SJSA1 (cell line): ENCODE results near the gene NAB1. TPM values are rescaled to one million over a fixed set of nuclear protein-coding genes. Genes with fewer than 3 reads are reported as not detected.
"Not testable (repeated sequence)": the region's sequence is repeated elsewhere in the genome, so short reads cannot be mapped to it uniquely, and the experiment has no call there.

ENCODE experiments used
- DNase-seq, 2 experiments: peaks; one replicate each; pipeline ENCODE4 v3.0.0-alpha.2; 2015 to 2020; ENCODE audit warnings: low spot score in 2 of 2, low read depth in 1 of 2
- H3K27ac ChIP-seq: fragments of 250-450 bp; sonication (Bioruptor Pico); 2 replicates; pipeline ENCODE4 v1.5.1; 2020; ENCODE audit warnings: mild to moderate bottlenecking, moderate library complexity
- H3K27me3 ChIP-seq: fragments of 250-450 bp; sonication (Bioruptor Pico); replicated peaks from 2 replicates; pipeline ENCODE4 v1.5.1; 2020; ENCODE audit warnings: mild to moderate bottlenecking, moderate library complexity
- H3K36me3 ChIP-seq: fragments of 250-450 bp; sonication (Bioruptor Pico); 2 replicates; pipeline ENCODE4 v1.5.1; 2020; ENCODE audit warnings: mild to moderate bottlenecking
- H3K4me1 ChIP-seq: fragments of 250-450 bp; sonication (Bioruptor Pico); replicated peaks from 2 replicates; pipeline ENCODE4 v1.6.1; 2021; ENCODE audit warnings: mild to moderate bottlenecking
- H3K4me3 ChIP-seq: fragments of 250-450 bp; sonication (Bioruptor Pico); 2 replicates; pipeline ENCODE4 v1.5.1; 2020; ENCODE audit warnings: mild to moderate bottlenecking
- H3K9me3 ChIP-seq: fragments of 250-450 bp; sonication (Bioruptor Pico); replicated peaks from 2 replicates; pipeline ENCODE4 v1.5.1; 2020; ENCODE audit warnings: mild to moderate bottlenecking
- total RNA-seq: library from RNA; depleted of rRNA; stranded (reverse); fragments of >200 nt; shearing (Covaris generic); gene quantifications from 2 replicates; pipeline ENCODE4 v1.2.3, GENCODE V29; 2014; rRNA removed

The NAB1 gene, protein sequence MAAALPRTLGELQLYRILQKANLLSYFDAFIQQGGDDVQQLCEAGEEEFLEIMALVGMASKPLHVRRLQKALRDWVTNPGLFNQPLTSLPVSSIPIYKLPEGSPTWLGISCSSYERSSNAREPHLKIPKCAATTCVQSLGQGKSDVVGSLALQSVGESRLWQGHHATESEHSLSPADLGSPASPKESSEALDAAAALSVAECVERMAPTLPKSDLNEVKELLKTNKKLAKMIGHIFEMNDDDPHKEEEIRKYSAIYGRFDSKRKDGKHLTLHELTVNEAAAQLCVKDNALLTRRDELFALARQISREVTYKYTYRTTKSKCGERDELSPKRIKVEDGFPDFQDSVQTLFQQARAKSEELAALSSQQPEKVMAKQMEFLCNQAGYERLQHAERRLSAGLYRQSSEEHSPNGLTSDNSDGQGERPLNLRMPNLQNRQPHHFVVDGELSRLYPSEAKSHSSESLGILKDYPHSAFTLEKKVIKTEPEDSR
- 30.1 and 31.2 TPM in 2 replicates for total RNA-seq

DNA sequence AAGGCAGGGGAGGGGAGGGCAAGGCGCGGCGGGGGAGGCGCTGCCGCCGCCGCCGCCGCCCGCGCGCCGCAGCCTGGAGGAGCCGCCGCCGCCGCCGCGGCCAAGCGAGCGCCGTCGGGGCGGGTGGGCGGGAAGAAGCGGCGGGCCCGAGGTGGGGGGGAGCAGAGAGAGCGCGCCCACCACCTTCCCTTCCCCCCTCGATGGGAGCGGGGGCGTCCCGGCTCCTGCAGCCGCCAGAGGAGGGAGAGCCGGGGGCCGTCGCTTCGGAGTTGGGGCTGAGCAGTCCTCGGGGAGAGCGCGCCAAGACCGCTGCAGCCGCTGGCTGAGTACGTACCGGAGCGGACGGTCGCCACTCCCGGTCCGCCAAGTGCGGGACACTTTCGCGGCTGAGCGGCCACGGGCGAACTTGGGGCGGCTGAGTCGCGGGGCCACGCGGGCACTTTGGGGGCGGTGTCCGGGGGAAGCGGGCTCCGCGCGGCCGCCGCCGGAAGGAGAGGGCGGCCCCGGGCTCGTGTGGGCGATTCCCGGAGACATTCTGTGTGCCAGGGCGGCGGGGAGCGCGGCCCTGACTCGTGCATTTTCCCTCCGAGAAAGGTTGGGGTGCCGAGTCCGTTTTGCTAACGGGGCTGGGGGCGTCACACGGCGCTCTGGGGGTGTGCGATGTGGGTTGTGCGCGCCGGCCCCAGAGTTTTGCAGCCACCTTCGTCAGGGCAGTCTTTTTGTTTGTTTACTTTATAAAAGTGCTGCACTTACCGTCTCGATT lies at the start of gene NAB1:
TSS of gene NAB1 (plus strand) at position 49 of the 763 bp plus-strand sequence. CDS start 10,094 bp downstream, outside the sequence.
- H3K4me1 ChIP-seq: peaks cover 7% of the 10 kb centered on the region; the same call in 1 of the 2 replicates
- peak; percentile 55 to 56 for DNase-seq
- peaks cover 5% of the 10 kb centered on the region for H3K36me3 ChIP-seq
- H3K27ac ChIP-seq: peak within 1 kb of the TSS; percentile 63
- H3K27me3 ChIP-seq: no peaks in the 10 kb centered on the region
- no peaks in the 10 kb centered on the region for H3K9me3 ChIP-seq
- peak within 1 kb of the TSS; percentile 97 for H3K4me3 ChIP-seq

DNA sequence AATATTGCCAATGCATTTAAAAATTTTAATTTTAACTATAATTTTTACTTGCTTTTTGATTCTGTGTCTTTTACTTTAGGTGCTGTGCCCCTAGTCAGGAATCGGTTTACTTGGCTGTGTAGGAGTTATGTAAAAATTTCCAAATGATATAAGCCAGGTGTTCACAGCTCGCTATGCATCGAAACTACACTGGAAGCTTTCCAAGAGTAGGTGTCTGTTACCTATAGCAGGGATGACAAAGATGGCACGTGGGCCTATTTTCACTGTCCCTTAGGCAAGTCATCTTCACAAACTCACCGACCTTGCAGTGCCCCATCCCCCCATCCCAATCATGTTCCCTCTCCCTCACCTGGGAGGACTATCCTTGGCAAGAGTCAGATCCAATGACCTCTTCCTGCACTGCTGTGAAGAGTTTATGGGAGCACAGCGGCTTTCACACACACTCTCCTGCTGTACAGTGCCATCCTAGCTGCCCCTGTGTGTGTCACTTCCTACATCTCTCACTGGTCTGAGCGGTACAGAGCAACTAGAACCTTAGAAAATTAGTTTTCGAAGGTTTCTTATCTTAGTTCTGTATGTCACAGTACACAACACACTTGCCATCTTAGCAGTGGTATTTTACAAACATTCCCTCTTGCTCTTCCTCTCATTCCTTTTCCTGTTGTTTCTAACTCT lies 49.2 kb upstream of the NAB1 start:
- Histone ChIP-seq H3K9me3 (no peaks in the 10 kb centered on the region), H3K27ac (no peak overlapping the region), H3K4me3 (no peak overlapping the region), H3K4me1 (no peaks in the 10 kb centered on the region), H3K27me3 (no peaks in the 10 kb centered on the region), H3K36me3 (no peaks in the 10 kb centered on the region)
- DNase-seq: no peak

- H3K27me3 ChIP-seq: no peaks in the 10 kb centered on the region
- no peaks in the 10 kb centered on the region for H3K9me3 ChIP-seq
- H3K36me3 ChIP-seq: no peaks in the 10 kb centered on the region
- DNase-seq: no peak
- H3K4me1 ChIP-seq: no peaks in the 10 kb centered on the region
- no peak overlapping the region for H3K27ac ChIP-seq
- no peak overlapping the region for H3K4me3 ChIP-seq
Observed at GRCh38 chr2:190600293-190601103, 48.4 kb upstream of the NAB1 start.

DNA sequence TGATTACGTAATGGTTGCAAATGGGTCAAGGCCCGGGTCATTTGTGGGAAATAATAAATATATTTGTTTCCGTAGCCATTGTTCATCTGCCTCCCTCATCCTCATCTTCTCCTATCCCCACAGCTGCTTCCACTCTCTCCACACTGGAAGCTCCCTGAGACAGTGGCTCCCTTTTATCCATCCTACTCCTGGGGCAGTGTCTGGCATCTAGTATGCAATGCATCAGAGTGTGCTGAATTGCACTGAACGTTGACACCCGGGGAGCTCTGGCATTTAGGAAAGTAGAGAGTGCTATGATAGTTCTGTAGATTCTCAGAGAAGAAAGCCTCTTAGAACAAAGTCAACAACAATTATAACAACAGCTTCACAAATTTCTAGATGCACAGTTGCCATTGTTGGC lies 45.5 kb upstream of the NAB1 start:
- H3K9me3 ChIP-seq: no peaks in the 10 kb centered on the region
- no peak overlapping the region for H3K4me3 ChIP-seq
- H3K27me3 ChIP-seq: no peaks in the 10 kb centered on the region
- no peaks in the 10 kb centered on the region for H3K36me3 ChIP-seq
- peaks cover 17% of the 10 kb centered on the region for H3K4me1 ChIP-seq
- no peak overlapping the region for H3K27ac ChIP-seq
- no peak for DNase-seq

- Histone ChIP-seq H3K27me3 (no peaks in the 10 kb centered on the region), H3K27ac (peak overlapping the region; percentile 96), H3K4me3 (no peak overlapping the region), H3K4me1 (peaks cover 22% of the 10 kb centered on the region), H3K9me3 (no peaks in the 10 kb centered on the region), H3K36me3 (no peaks in the 10 kb centered on the region)
- peak in 1 of 2 experiments; percentile 39 for DNase-seq
Observed at GRCh38 chr2:190607014-190607597, 41.8 kb upstream of the NAB1 start.

- H3K27me3 ChIP-seq: no peaks in the 10 kb centered on the region
- DNase-seq: peak; percentile 72 to 86
- H3K9me3 ChIP-seq: no peaks in the 10 kb centered on the region
- H3K4me3 ChIP-seq: peak overlapping the region; percentile 4; the same call in 1 of the 2 replicates
- no peaks in the 10 kb centered on the region for H3K36me3 ChIP-seq
- H3K4me1 ChIP-seq: peaks cover 22% of the 10 kb centered on the region
- peak overlapping the region; percentile 96 for H3K27ac ChIP-seq
Observed at GRCh38 chr2:190607657-190608357, 41.1 kb upstream of the NAB1 start.

DNA sequence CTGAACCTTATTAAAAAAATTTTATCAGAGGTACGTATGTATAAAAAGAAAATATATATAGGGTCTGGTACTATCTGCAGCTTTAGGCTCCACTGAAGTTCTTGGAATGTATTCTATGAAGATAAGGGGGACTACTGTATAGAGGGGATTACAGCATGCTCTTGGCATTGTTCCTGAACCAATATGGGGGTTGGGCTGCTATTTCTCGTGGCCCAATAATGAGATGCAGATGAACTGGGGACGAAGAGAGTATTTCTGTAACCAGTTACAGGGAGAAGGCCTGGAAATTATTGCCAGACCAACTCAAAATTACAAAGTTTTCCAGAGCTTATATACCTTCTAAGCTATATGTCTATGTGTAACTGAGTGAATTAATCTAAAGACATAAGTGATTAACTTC lies 40.0 kb upstream of the NAB1 start:
- DNase-seq, H3K4me3 ChIP-seq, H3K36me3 ChIP-seq, H3K27me3 ChIP-seq, H3K9me3 ChIP-seq: not testable (repeated sequence)
- Histone ChIP-seq H3K27ac (peak overlapping the region; percentile 96), H3K4me1 (peaks cover 22% of the 10 kb centered on the region)

DNA sequence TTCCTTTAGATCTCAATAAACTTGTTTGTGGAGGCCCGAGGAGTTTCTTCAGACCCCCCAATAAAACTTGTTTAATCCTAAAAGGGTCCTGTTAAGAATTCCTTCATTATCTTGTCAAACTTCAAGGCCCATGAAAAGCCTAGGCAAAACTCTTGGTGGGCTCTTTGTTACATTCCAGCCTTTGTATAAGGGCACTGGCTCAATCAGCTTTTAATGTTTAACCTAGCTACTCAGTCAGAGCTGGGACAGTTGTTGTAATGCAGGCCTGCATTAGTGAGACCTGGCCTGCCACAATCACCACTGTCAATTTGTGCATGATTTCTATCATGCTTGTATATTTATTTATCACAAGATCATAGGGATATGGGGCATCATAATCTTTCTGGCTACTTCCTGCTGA lies 39.5 kb upstream of the NAB1 start:
- not testable (repeated sequence) for H3K27me3 ChIP-seq, H3K4me3 ChIP-seq, DNase-seq, H3K9me3 ChIP-seq, H3K36me3 ChIP-seq
- Histone ChIP-seq H3K27ac (peak overlapping the region; percentile 96; the same call in 1 of the 2 replicates), H3K4me1 (peaks cover 22% of the 10 kb centered on the region)

DNA sequence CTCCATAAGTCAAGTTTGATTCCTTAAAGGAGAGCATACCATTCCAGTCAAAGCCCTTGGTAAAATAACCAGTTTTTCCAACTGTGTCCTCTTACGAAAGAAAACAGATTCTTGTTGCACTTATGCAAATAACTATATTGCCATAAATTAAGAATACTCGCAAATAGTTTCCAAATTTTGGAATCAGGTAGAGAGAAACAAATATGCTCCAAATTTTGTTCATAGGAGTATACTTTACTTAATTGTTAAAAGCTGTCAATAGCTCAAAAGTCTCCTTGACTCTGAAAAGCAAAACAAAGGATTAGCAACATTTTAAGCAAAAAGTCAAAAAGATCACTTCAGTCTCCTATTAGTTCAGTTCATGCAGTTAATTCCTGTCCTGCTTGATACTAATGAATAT lies 38.4 kb upstream of the NAB1 start:
- H3K36me3 ChIP-seq, H3K27me3 ChIP-seq, H3K27ac ChIP-seq, H3K4me3 ChIP-seq, H3K9me3 ChIP-seq, DNase-seq: not testable (repeated sequence)
- peaks cover 22% of the 10 kb centered on the region for H3K4me1 ChIP-seq

GRCh38 chr2:190615555-190616200 lies 33.2 kb upstream of the NAB1 start:
- no peak overlapping the region for H3K4me3 ChIP-seq
- no peaks in the 10 kb centered on the region for H3K36me3 ChIP-seq
- H3K9me3 ChIP-seq: no peaks in the 10 kb centered on the region
- DNase-seq: no peak
- H3K4me1 ChIP-seq: no peaks in the 10 kb centered on the region
- no peak overlapping the region for H3K27ac ChIP-seq
- H3K27me3 ChIP-seq: no peaks in the 10 kb centered on the region

- Histone ChIP-seq H3K9me3 (no peaks in the 10 kb centered on the region), H3K36me3 (no peaks in the 10 kb centered on the region), H3K4me1 (no peaks in the 10 kb centered on the region), H3K27ac (no peak overlapping the region), H3K4me3 (no peak overlapping the region), H3K27me3 (no peaks in the 10 kb centered on the region)
- no peak for DNase-seq
Observed at GRCh38 chr2:190618030-190618429, 30.9 kb upstream of the NAB1 start.

DNA sequence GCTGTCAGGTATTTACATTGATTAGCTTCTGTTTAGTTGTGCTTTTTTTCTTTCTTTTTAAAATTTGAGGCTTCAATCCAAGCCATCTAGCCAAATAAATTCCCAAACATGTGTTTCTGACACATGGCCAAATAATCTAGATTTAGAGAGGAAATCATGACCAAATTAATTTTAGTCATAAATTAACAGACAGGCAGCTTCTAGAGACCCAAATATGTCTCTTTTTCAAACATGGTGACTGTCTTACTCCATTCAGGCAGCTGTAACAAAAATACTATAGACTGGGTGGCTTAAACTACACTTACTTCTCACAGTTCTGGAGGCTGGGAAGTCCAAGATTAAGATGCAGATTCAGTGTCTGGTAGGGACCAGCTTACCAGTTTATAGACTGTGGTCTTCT lies 23.2 kb upstream of the NAB1 start:
- no peaks in the 10 kb centered on the region for H3K36me3 ChIP-seq
- DNase-seq: no peak
- no peaks in the 10 kb centered on the region for H3K27me3 ChIP-seq
- no peak overlapping the region for H3K4me3 ChIP-seq
- 0 out of 2 replicates have a peak, but pooled peaks cover 3% of the 10 kb centered on the region for H3K4me1 ChIP-seq
- no peak overlapping the region for H3K27ac ChIP-seq
- H3K9me3 ChIP-seq: no peaks in the 10 kb centered on the region; the same call in 1 of the 2 replicates
